ENCODE data around the gene BBX.
"Not testable (repeated sequence)": the region's sequence is repeated elsewhere in the genome, so short reads cannot be mapped to it uniquely, and the experiment has no call there.

The BBX gene

GRCh38 chr3:107543666-107544065 lies 20.9 kb downstream of the BBX start:
- DNase-seq: no peak

- DNase-seq: no peak
These were observed 22.9 kb downstream of the BBX start for GRCh38 chr3:107545680-107546120.

GRCh38 chr3:107548601-107549000 lies 25.8 kb downstream of the BBX start:
- DNase-seq: no peak

- DNase-seq: no peak
These were observed 32.6 kb downstream of the BBX start for GRCh38 chr3:107555359-107555758.

- no peak for DNase-seq
These were observed 35.0 kb downstream of the BBX start for GRCh38 chr3:107557743-107558142.

- DNase-seq: no peak
These were observed 37.4 kb downstream of the BBX start for GRCh38 chr3:107560166-107560565.

GRCh38 chr3:107561980-107562379 lies 39.2 kb downstream of the BBX start:
- no peak for DNase-seq

GRCh38 chr3:107562969-107563529 lies 40.3 kb downstream of the BBX start:
- no peak for DNase-seq

GRCh38 chr3:107565244-107565643 lies 42.5 kb downstream of the BBX start:
- not testable (repeated sequence) for DNase-seq

GRCh38 chr3:107571089-107571488 lies 48.3 kb downstream of the BBX start:
- not testable (repeated sequence) for DNase-seq

- DNase-seq: not testable (repeated sequence)
These were observed 48.7 kb downstream of the BBX start for GRCh38 chr3:107571492-107571891.

- no peak for DNase-seq
These were observed 51.9 kb downstream of the BBX start for GRCh38 chr3:107574650-107575049.

GRCh38 chr3:107578091-107578490 lies 55.3 kb downstream of the BBX start:
- no peak for DNase-seq

GRCh38 chr3:107578523-107578922 lies 55.8 kb downstream of the BBX start:
- DNase-seq: no peak

GRCh38 chr3:107579371-107579770 lies 56.6 kb downstream of the BBX start:
- no peak for DNase-seq

GRCh38 chr3:107581230-107581629 lies 58.5 kb downstream of the BBX start:
- DNase-seq: no peak

- no peak for DNase-seq
These were observed 65.5 kb downstream of the BBX start for GRCh38 chr3:107588217-107588616.

GRCh38 chr3:107589454-107589853 lies 66.7 kb downstream of the BBX start:
- DNase-seq: no peak

GRCh38 chr3:107590786-107591185 lies 68.0 kb downstream of the BBX start:
- DNase-seq: no peak

GRCh38 chr3:107592073-107592472 lies 69.3 kb downstream of the BBX start:
- no peak for DNase-seq

GRCh38 chr3:107594870-107595269 lies 72.1 kb downstream of the BBX start:
- DNase-seq: no peak

GRCh38 chr3:107596639-107597038 lies 73.9 kb downstream of the BBX start:
- DNase-seq: no peak

- DNase-seq: no peak
These were observed 76.4 kb downstream of the BBX start for GRCh38 chr3:107598926-107599771.

- DNase-seq: no peak
These were observed 77.0 kb downstream of the BBX start for GRCh38 chr3:107599772-107600145.

GRCh38 chr3:107600780-107601179 lies 78.0 kb downstream of the BBX start:
- no peak for DNase-seq

Measured in NCI-H526 treated with DMSO at 0.1 percent for 48 hours (cell line).